K562 (cell line): ENCODE data around the gene PAK1IP1. TPM values are rescaled to one million over a fixed set of nuclear protein-coding genes. Genes with fewer than 3 reads are reported as not detected.

ENCODE experiments used
- ARID4B ChIP-seq: sonication (generic); formaldehyde crosslinking; IDR thresholded peaks from 2 replicates; pipeline ENCODE4 v1.8.0; 2022; ENCODE audit warnings: mild to moderate bottlenecking, missing genetic modification reagents
- BCOR ChIP-seq: fragments of 450-650 bp; IDR thresholded peaks from 2 replicates; pipeline ENCODE4 v1.6.1; 2016
- HSF4 ChIP-seq: fragments of 250-450 bp; sonication (Bioruptor Pico); IDR thresholded peaks from 2 replicates; pipeline ENCODE4 v2.1.2; 2022; ENCODE audit warnings: mild to moderate bottlenecking, moderate library complexity, borderline replicate concordance
- JUNB ChIP-seq: fragments of 450-650 bp; formaldehyde crosslinking; conservative IDR thresholded peaks from 2 replicates; pipeline ENCODE4 v1.4.0; 2020; ENCODE audit warnings: mild to moderate bottlenecking
- POLR3G ChIP-seq: IDR thresholded peaks from 2 replicates; pipeline ENCODE4 v1.6.1; 2011; ENCODE audit not compliant: insufficient read length, insufficient replicate concordance; ENCODE audit errors: extremely low read depth
- RBFOX2 ChIP-seq: fragments of 200-400 bp; formaldehyde crosslinking; IDR thresholded peaks from 2 replicates; pipeline ENCODE4 v1.6.1; 2017; ENCODE audit warnings: low read depth, mild to moderate bottlenecking, low read length, moderate library complexity
- RERE ChIP-seq: sonication (generic); formaldehyde crosslinking; IDR thresholded peaks from 2 replicates; pipeline ENCODE4 v1.8.0; 2023; ENCODE audit warnings: missing genetic modification reagents, mild to moderate bottlenecking, borderline replicate concordance
- SREBF1 ChIP-seq: fragments of 150-350 bp; IDR thresholded peaks from 2 replicates; pipeline ENCODE4 v1.6.1; 2014; ENCODE audit warnings: antibody characterized with exemption, low read depth, low read length, borderline replicate concordance
- SRSF1 ChIP-seq: fragments of 200-400 bp; formaldehyde crosslinking; IDR thresholded peaks from 2 replicates; pipeline ENCODE4 v1.6.1; 2017; ENCODE audit warnings: mild to moderate bottlenecking, low read depth, low read length, moderate library complexity
- TAL1 ChIP-seq: fragments of 450-650 bp; IDR thresholded peaks from 2 replicates; pipeline ENCODE4 v1.6.1; 2016; ENCODE audit warnings: mild to moderate bottlenecking
- TCF15 ChIP-seq: fragments of 250-450 bp; sonication (Bioruptor Pico); IDR thresholded peaks from 2 replicates; pipeline ENCODE4 v1.8.0; 2022; ENCODE audit warnings: moderate library complexity, mild to moderate bottlenecking, inconsistent platforms
- USF2 ChIP-seq: sonication (generic); formaldehyde crosslinking; IDR thresholded peaks from 2 replicates; pipeline ENCODE4 v1.5.0; 2020; ENCODE audit warnings: missing genetic modification reagents
- VEZF1 ChIP-seq: fragments of 200-800 bp; sonication (Bioruptor generic); IDR thresholded peaks from 2 replicates; pipeline ENCODE4 v1.6.1; 2017; ENCODE audit warnings: missing genetic modification characterization, missing compliant biosample characterization
- ZKSCAN3 ChIP-seq: fragments of 250-450 bp; sonication (Bioruptor Pico); IDR thresholded peaks from 2 replicates; pipeline ENCODE4 v1.4.0; 2020
- ZNF445 ChIP-seq: fragments of 250-450 bp; sonication (Bioruptor Pico); IDR thresholded peaks from 2 replicates; pipeline ENCODE4 v1.4.0; 2020; ENCODE audit warnings: low read depth, mild to moderate bottlenecking, moderate library complexity
- ZNF699 ChIP-seq: fragments of 250-450 bp; sonication (Bioruptor Pico); IDR thresholded peaks from 2 replicates; pipeline ENCODE4 v1.8.0; 2021; ENCODE audit warnings: mild to moderate bottlenecking, moderate library complexity; ENCODE audit not compliant: insufficient replicate concordance
- ZZZ3 ChIP-seq: fragments of 450-650 bp; IDR thresholded peaks from 2 replicates; pipeline ENCODE4 v1.6.1; 2016; ENCODE audit warnings: antibody characterized with exemption, mild to moderate bottlenecking, moderate library complexity
- polyA plus RNA-seq, 8 experiments: library from polyadenylated mRNA; depleted of rRNA in 4 of 8; stranded (reverse) in 5 of 8; unstranded in 3 of 8; fragments of >200 nt; fragmentation: Nextera tagmentation in 2 of 8; fragmentation: Illumina TruSeq in 1 of 8; extraction: Ambion mirVana in 2 of 8; extraction: Trizol in 1 of 8; gene quantifications; 2 replicates each; pipeline versions ENCODE4 v1.2.1 to v1.2.3, GENCODE V29; 2011 to 2014; ENCODE audit warnings: inconsistent platforms in 1 of 8, missing spikeins in 1 of 8
- total RNA-seq, 7 experiments: library from RNA; depleted of rRNA in 6 of 7; stranded (reverse); fragments of >200 nt in 6 of 7; fragmentation: Illumina TruSeq in 2 of 7; extraction: Trizol in 2 of 7; gene quantifications; 2 replicates each; pipeline versions ENCODE4 v1.2.1 to v1.2.3, GENCODE V29; 2011 to 2021; ENCODE audit warnings: low replicate concordance in 1 of 7

Gene PAK1IP1
- total and polyA plus RNA-seq, 9 of the 15 experiments (the other 6 are each of a cell fraction or from before 2014, with no cell fraction given), result 50.0 to 200 (median 87.0) TPM

GRCh38 chr6:10725044-10725443, 30.3 kb downstream of the PAK1IP1 start (continued):
- TF ChIP-seq RERE (CRISPR knock-in tag) (no peak), SREBF1 (no peak), ZZZ3 (no peak), ZKSCAN3 (CRISPR knock-in tag) (no peak), ZNF699 (CRISPR knock-in tag) (no peak), BCOR (no peak), TCF15 (CRISPR knock-in tag) (no peak), TAL1 (peak; percentile 75; the same call in 1 of the 2 replicates), SRSF1 (no peak), JUNB (CRISPR knock-in tag) (no peak), ARID4B (CRISPR knock-in tag) (no peak), VEZF1 (CRISPR knock-in tag) (no peak), HSF4 (CRISPR knock-in tag) (no peak), USF2 (CRISPR knock-in tag) (no peak), ZNF445 (CRISPR knock-in tag) (no peak), RBFOX2 (no peak), POLR3G (no peak)
